ENCODE results near the gene NOTUM.

- TF ChIP-seq CTCF (IDR thresholded peaks at IDR 0.05; ENCODE audit: insufficient read depth, low read depth, low read length) = no peak
- no peak for TF ChIP-seq EZH2 (IDR thresholded peaks at IDR 0.05; ENCODE audit: insufficient read depth, low read length)
Observed at GRCh38 chr17:81929253-81930141, 31.5 kb downstream of the NOTUM start.
